Neural progenitor cell (in vitro differentiated cells): Measurements from ENCODE around the gene LRP1B.

ENCODE experiments used
- EZH2 ChIP-seq: fragments of 200-600 bp; sonication (generic); IDR thresholded peaks from 2 replicates; pipeline ENCODE4 v1.6.1; 2017; ENCODE audit warnings: antibody characterized with exemption, mild to moderate bottlenecking, moderate library complexity
- EZH2phosphoT487 ChIP-seq: fragments of 200-600 bp; sonication (generic); IDR thresholded peaks from 2 replicates; pipeline ENCODE4 v1.6.1; 2017; ENCODE audit warnings: antibody characterized with exemption
- TF ChIP-seq, protein P1 (sequence below): fragments of 200-600 bp; sonication (generic); IDR thresholded peaks from 2 replicates; pipeline ENCODE4 v1.5.1; 2017; ENCODE audit warnings: antibody characterized with exemption, mild to moderate bottlenecking

DNA sequence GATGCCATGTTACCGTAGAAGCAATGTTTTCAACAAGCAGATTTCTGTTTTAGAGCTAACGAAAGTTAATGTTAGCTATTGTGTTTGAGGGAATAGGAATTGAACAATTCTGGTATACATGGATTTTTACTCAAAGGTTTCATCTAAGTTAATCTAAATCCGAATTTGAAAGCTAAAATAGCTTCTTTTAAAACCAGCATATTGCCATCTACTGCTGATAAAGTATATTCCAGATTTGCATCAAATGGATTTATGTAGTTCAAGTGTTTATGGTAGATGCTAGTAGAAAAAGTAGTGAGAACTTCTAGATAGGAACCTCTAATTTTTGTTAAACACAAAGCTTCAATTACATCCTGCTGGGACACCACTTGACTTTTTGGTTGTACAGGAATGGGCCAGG lies 1781.1 kb downstream of the LRP1B start:
- TF ChIP-seq, protein P1, sequence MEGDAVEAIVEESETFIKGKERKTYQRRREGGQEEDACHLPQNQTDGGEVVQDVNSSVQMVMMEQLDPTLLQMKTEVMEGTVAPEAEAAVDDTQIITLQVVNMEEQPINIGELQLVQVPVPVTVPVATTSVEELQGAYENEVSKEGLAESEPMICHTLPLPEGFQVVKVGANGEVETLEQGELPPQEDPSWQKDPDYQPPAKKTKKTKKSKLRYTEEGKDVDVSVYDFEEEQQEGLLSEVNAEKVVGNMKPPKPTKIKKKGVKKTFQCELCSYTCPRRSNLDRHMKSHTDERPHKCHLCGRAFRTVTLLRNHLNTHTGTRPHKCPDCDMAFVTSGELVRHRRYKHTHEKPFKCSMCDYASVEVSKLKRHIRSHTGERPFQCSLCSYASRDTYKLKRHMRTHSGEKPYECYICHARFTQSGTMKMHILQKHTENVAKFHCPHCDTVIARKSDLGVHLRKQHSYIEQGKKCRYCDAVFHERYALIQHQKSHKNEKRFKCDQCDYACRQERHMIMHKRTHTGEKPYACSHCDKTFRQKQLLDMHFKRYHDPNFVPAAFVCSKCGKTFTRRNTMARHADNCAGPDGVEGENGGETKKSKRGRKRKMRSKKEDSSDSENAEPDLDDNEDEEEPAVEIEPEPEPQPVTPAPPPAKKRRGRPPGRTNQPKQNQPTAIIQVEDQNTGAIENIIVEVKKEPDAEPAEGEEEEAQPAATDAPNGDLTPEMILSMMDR: no peak
- TF ChIP-seq EZH2 (no peak), EZH2phosphoT487 (no peak)
